WTC11 (cell line): ENCODE measurements around the gene TMEFF2. TPM values are rescaled to one million over a fixed set of nuclear protein-coding genes. Genes with fewer than 3 reads are reported as not detected.

ENCODE experiments used
- ATAC-seq: fragments of 200-7000 bp; cut with Tn5 transposase; 2 replicates; pipeline ENCODE4 v1.10.0; 2021; ENCODE audit warnings: mild to moderate bottlenecking, moderate library complexity
- CTCF ChIA-PET: fragments of 300-600 bp; sonication (Branson Sonifier 250); formaldehyde crosslinking; loops from one replicate; lab custom pipeline; 2021; ENCODE audit warnings: antibody characterized with exemption; lab: Charles Lee
- POLR2A ChIA-PET: fragments of 350-600 bp; sonication (Branson Sonifier 250); formaldehyde crosslinking; loops from one replicate; lab custom pipeline; 2021; ENCODE audit warnings: antibody characterized with exemption; lab: Charles Lee
- DNase-seq: peaks from one replicate; pipeline ENCODE4 v3.0.0; 2021; ENCODE audit warnings: low spot score
- H3K27ac Mint-ChIP-seq: 2 replicates; pipeline ENCODE4 v1.8.0; 2021; ENCODE audit warnings: mixed read lengths
- H3K27me3 Mint-ChIP-seq: 2 replicates; pipeline ENCODE4 v1.8.0; 2021; ENCODE audit warnings: low read depth, mild to moderate bottlenecking, moderate library complexity, mixed read lengths
- H3K36me3 Mint-ChIP-seq: 2 replicates; pipeline ENCODE4 v1.8.0; 2021; ENCODE audit warnings: mixed read lengths
- H3K4me1 Mint-ChIP-seq: 2 replicates; pipeline ENCODE4 v1.8.0; 2022; ENCODE audit warnings: mixed read lengths
- H3K4me3 Mint-ChIP-seq: 2 replicates; pipeline ENCODE4 v1.8.0; 2021; ENCODE audit warnings: mild to moderate bottlenecking, moderate library complexity, mixed read lengths
- H3K9me3 Mint-ChIP-seq: 2 replicates; pipeline ENCODE4 v1.8.0; 2021; ENCODE audit warnings: mixed read lengths
- AFF4 ChIP-seq: sonication (generic); formaldehyde crosslinking; IDR thresholded peaks from 2 replicates; pipeline ENCODE4 v1.8.1; 2023; ENCODE audit warnings: mild to moderate bottlenecking, missing genetic modification reagents, borderline replicate concordance
- CTCF ChIP-seq: fragments of 200-600 bp; IDR thresholded peaks from 2 replicates; pipeline ENCODE4 v1.8.0; 2022; ENCODE audit warnings: antibody characterized with exemption
- E2F5 ChIP-seq: sonication (generic); formaldehyde crosslinking; IDR thresholded peaks from 2 replicates; pipeline ENCODE4 v1.8.1; 2022; ENCODE audit warnings: mild to moderate bottlenecking, moderate library complexity, missing genetic modification reagents
- ETV6 ChIP-seq: sonication (generic); formaldehyde crosslinking; IDR thresholded peaks from 2 replicates; pipeline ENCODE4 v1.8.1; 2022; ENCODE audit warnings: mild to moderate bottlenecking, missing genetic modification reagents
- HMGA2 ChIP-seq: fragments of 250-450 bp; sonication (Bioruptor Pico); IDR thresholded peaks from 2 replicates; pipeline ENCODE4 v1.4.0; 2021; ENCODE audit warnings: mild to moderate bottlenecking, moderate library complexity
- MYBL2 ChIP-seq: sonication (generic); formaldehyde crosslinking; IDR thresholded peaks from 2 replicates; pipeline ENCODE4 v1.8.1; 2023; ENCODE audit warnings: mild to moderate bottlenecking, moderate library complexity, missing genetic modification reagents
- NR2C2 ChIP-seq: sonication (generic); formaldehyde crosslinking; IDR thresholded peaks from 2 replicates; pipeline ENCODE4 v1.8.0; 2022; ENCODE audit warnings: mild to moderate bottlenecking, missing genetic modification reagents
- PRDM15 ChIP-seq: sonication (generic); formaldehyde crosslinking; IDR thresholded peaks from 2 replicates; pipeline ENCODE4 v1.8.0; 2022; ENCODE audit warnings: missing genetic modification reagents
- SP1 ChIP-seq: sonication (generic); formaldehyde crosslinking; conservative IDR thresholded peaks from 2 replicates; pipeline ENCODE4 v1.8.1; 2022; ENCODE audit warnings: missing genetic modification reagents
- TCF7 ChIP-seq: sonication (generic); formaldehyde crosslinking; IDR thresholded peaks from 2 replicates; pipeline ENCODE4 v1.8.0; 2022; ENCODE audit warnings: mild to moderate bottlenecking, low read depth, missing genetic modification reagents, moderate library complexity
- USF1 ChIP-seq: sonication (generic); formaldehyde crosslinking; IDR thresholded peaks from 2 replicates; pipeline ENCODE4 v1.8.0; 2022; ENCODE audit warnings: mild to moderate bottlenecking, missing genetic modification reagents
- total RNA-seq: library from RNA; stranded (reverse); gene quantifications from 3 replicates; pipeline ENCODE4 v1.2.3, GENCODE V29; 2021

Gene TMEFF2
- total RNA-seq, 1 experiment from 2014 or later, result 2.3 TPM

GRCh38 chr2:192162392-192163042, 32.2 kb downstream of the TMEFF2 start:
- CTCF ChIA-PET, result interaction anchor here (0.5 to 3.4 kb wide), 67 partner anchors 9 to 622 kb away, joined by 3 to 142 read pairs (median 4); partner anchors contain the start of genes CAVIN2 and TMEFF2
- ATAC-seq, result peak; percentile 75
- Mint-ChIP-seq H3K4me1 (peaks cover 18% of the 10 kb centered on the region), H3K36me3 (no peaks in the 10 kb centered on the region), H3K27me3 (no peaks in the 10 kb centered on the region), H3K4me3 (no peak overlapping the region), H3K9me3 (no peaks in the 10 kb centered on the region)
- no peak for TF ChIP-seq MYBL2 (CRISPR knock-in tag)
- peak; percentile 77 for TF ChIP-seq CTCF
- TF ChIP-seq, all 79 proteins: peak for 1
- DNase-seq, result peak; percentile 61
- POLR2A ChIA-PET, result interaction anchor here (0.9 to 1.0 kb wide), 2 partner anchors 293 to 350 kb away, joined by 3 read pairs; no protein-coding TSS in a partner anchor
- H3K27ac Mint-ChIP-seq, result no peak overlapping the region

- ChIA-PET CTCF (interaction anchor here (0.6 to 3.4 kb wide), 57 partner anchors 9 to 621 kb away, joined by 3 to 142 read pairs (median 4); partner anchors contain the start of genes CAVIN2 and TMEFF2), POLR2A (interaction anchor here (0.9 kb wide), 1 partner anchor 292 kb away, joined by 3 read pairs; no protein-coding TSS in a partner anchor)
- H3K27ac Mint-ChIP-seq, result 0 out of 2 replicates have a peak overlapping the region, but pooled peaks have one; percentile 61
- ATAC-seq (no peak), DNase-seq (no peak)
- H3K4me1 Mint-ChIP-seq, result peaks cover 18% of the 10 kb centered on the region
- no peaks in the 10 kb centered on the region for H3K9me3 Mint-ChIP-seq
- no peak overlapping the region for H3K4me3 Mint-ChIP-seq
- no peaks in the 10 kb centered on the region for H3K27me3 Mint-ChIP-seq
- TF ChIP-seq USF1 (CRISPR knock-in tag) (no peak), PRDM15 (CRISPR knock-in tag) (no peak), TCF7 (CRISPR knock-in tag) (no peak), E2F5 (CRISPR knock-in tag) (no peak), SP1 (CRISPR knock-in tag) (no peak), AFF4 (CRISPR knock-in tag) (no peak), HMGA2 (CRISPR knock-in tag) (no peak), ETV6 (no peak), NR2C2 (no peak)
- no peaks in the 10 kb centered on the region for H3K36me3 Mint-ChIP-seq
These were observed 33.0 kb downstream of the TMEFF2 start for GRCh38 chr2:192161656-192162290.
